Kidney capillary endothelial cell (primary cell): ENCODE results near the gene NOL4L.
"Not testable (repeated sequence)": the region's sequence is repeated elsewhere in the genome, so short reads cannot be mapped to it uniquely, and the experiment has no call there.

Experiments
- DNase-seq: peaks from one replicate; pipeline ENCODE4 v3.0.0-alpha.2; 2018; ENCODE audit warnings: low spot score

Gene NOL4L

DNA sequence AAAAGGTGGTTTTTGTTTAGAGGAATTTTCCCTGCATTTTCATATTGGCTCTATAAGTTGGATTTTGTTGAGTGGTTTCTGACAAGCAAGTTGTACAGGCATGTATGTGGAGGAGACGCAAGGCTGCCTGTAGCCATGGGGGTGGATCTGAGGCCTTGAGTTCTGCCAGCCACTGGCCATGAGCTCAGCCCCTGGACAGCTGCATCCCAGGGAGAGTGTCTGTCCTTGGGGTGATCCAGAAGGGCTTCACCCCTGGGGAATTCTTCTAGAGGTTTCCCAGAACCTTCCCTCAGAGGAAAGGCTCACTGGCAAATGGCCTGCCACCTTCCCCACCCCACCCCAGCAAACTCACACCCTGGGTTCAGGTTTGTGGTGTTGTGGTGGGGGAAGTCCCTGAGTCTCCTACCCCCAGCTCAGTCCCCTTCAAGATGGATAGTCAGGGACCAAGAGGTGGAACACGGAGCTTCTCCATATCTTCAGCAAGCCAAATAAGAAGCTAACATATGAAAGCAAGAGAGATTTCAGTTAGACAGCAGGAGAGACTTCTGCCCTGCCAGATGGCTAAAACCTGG lies 11.6 kb upstream of the NOL4L start:
- DNase-seq = no peak

DNA sequence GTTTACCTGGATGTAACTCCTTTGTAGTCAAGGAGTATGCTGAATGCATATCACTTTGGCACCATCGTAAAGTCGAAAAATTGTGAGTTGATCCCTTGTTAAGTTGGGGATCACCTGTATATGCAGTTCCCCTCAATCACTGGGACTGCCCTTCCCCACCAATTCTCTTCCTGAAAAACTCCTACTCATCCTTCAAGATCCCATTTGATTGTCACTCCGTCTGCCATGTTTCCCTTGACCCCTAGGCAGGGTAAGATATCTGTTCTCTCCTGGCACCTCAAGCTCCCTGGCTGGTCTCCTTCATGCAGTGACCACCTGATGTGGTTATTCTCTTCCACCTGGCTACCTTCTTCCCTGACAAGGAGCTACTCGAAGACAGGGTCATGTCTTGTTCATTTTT lies 10.0 kb upstream of the NOL4L start:
- no peak for DNase-seq

DNA sequence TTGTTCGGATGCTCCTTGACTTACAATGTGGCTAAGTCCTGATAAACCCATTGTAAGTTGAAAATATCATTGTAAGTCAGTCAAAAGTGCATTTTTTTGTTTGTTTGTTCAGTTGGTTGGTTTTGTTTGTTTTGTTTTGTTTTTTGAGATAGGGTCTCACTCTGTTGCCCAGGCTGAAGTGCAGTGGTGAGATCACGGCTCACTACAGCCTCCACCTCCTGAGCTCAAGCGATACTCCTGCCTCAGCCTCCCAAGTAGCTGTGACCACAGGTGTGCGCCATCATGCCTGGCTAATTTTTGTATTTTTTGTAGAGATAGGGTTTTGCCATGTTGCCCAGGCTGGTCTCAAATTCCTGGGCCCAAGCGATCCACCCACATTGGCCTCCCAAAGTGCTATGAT lies 9.5 kb upstream of the NOL4L start:
- not testable (repeated sequence) for DNase-seq

DNA sequence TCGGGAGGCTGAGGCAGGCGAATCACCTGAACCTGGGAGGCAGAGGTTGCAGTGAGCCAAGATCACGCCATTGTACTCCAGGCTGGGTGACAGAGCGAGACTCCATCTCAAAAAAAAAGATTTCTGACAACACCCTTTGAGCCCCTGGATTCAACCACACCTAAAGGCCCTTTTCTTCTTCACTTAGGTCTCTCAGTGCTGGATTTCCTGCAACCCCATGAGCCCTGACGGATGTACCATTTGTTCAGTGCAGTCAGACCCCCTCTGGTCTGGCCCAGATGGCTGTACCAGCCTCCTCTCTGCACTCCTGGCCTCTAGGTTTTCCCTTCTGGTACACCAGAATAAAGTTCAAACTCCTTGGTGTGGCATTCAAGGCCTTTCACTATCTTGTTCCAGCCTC lies 9.1 kb upstream of the NOL4L start:
- DNase-seq = no peak

DNA sequence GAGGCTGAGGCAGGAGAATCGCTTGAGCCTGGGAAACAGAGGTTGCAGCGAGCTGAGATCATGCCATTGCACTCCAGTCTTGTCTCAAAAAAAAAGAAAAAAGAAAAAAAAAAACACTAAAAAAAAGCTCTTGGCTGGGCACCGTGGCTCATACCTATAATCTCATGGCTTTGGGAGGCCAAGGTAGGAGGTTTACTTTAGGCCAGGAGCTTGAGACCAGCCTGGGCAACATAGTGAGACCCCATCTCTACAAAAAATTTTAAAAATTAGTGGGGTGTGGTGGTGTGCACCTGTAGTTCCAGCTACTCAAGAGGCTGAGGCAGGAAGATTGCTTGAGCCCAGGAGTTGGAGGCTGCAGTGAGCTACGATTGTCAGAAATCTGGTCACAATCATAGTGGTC lies 7.5 kb upstream of the NOL4L start:
- not testable (repeated sequence) for DNase-seq

DNA sequence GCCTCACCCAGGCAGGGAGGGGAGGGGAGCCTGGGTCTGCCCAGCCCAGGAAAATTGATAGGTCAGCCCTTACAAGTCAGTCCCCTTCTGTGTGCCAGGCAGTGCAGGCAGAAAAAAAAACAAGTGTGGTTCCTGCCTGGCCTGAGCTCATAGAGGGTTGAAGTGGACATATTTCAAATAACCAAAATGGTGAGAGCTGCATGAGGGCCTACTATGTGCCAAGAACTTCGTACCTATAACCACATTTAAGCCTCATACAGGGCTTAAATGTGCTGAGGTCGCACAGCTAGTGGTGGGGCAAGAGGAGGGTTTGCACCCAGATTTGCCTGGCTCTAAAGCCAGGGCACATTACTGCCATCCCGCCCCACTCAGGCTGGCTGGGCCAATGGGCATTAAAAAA lies 6.9 kb upstream of the NOL4L start:
- DNase-seq = no peak

DNA sequence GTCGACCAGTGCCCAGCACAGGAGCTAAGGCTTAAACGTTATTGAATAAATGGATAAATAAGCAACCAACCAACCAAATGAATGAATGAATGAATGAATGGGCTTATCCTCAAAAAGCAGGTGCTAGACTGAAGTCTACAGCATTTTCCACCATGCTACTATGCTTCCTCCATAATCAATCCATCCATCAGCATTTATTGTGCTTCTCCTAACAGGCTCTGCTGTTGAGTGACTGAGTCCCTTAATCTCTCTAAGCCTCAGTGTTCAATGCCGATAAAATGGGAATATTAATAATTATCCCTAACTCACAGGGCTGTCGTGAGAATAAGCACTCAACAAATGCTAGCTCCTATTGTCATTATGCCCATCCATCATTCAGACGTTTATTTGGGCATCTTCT lies 4.6 kb upstream of the NOL4L start:
- DNase-seq = no peak

DNA sequence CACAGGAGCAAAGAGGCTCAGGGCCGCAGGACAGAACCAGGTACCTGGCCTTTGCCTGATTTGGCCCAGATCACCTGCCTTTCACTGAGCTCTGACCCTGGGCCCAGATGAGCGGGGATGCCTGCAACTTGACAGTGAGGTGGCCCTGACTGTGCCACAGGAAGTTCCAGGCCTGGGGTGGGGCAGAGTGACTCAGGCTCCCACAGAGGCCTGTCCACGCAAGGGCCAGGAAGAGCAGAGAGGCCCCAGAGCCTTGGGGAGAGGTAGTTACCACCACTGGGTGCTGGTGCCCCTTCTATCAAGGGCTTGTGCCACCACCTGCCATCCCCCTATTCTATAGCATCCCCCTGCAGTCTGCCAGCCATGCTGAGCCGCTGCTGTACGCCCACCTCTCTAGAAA lies 4.1 kb upstream of the NOL4L start:
- DNase-seq = peak; percentile 24

DNA sequence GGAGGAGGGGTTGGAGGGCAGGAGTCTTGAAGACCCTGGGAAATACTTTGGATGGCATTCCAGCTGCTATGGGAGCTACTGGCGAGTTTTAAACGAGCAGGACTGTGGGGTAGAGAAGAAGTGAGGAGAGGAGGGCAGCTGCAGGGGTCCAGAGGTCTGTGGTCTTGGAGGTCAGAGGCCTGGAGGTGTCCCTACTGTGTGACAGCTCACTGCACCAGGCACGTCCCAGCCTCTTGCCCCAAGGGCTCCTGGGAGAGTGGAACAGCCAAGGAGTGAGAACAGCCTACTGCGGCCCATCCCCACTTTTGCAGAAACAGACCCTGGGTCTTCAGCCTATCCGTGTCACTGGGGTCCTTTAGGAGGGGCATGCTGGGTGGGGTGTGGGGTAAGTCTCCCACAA lies 2.9 kb upstream of the NOL4L start:
- no peak for DNase-seq

DNA sequence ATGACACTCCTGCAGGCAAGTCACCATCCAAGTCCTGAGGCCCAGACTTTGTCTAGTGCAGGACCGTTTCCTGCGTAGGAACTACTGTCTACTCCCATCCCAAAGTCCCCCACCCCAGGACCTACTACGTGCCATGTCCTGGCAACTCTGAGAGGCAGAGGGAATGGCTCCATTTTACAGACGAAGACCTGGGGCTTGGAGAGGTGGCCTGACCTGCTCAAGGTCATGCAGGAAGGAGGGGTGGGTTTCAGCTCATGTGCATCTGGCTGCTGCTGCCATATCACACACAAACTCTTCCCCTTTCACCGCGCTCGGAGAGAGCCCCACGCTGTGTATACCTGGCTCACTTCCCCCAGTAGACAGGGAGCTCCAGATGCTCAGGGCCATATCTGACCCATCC lies 1.2 kb upstream of the NOL4L start:
- DNase-seq = no peak

DNA sequence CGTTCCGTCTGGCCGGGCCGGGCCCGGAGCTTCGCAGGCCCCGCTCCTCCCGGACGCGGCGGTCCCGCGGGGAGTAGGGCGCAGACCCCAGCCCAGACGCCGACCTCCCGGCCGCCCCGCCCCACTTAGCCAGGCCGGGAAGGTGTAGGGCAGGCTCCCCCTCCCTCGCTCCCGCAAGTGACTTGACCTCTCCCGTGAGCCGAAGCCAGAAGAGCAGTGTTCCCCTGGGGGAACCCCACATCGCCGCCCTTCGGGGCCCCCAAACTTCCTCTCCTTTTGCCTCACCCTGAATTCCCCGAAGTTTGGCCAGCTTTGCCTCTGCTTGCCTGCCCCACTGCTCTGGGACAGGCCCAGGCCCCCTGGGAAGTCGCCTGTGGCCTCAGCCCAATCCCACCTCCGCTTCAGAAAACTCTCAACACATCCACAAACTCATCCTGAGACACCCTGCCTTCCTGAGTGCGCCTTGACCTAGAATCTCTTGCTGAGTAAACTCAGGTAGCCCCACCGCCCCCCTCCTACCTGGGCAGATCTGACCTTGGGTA lies 524 bp upstream of the NOL4L start:
- DNase-seq = no peak

DNA sequence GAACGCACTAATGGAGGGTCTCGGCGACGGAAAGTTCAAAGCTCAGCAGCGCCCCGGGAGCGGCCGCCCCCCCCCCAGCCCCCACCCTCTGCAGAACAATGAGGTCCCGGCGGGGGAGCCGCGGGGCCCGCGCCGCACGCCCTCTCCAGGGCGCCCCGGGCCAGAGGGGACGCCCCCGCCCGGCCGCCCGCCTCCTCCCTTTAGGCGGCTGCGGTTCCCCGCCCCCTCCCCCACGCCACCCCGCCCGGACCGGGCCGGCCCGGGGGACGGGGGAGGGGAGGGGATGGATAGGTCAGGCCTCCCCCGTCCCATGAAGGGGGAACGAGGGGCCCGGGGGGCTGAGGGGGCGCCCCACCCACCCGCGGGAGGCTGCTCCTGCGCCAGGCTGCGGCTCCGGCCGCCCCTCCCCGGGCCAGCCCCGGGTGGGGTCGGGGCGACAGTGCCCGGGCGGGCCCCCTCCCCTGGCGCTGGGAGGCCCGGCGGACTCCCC lies 1.5 kb downstream of the NOL4L start:
- DNase-seq = no peak

DNA sequence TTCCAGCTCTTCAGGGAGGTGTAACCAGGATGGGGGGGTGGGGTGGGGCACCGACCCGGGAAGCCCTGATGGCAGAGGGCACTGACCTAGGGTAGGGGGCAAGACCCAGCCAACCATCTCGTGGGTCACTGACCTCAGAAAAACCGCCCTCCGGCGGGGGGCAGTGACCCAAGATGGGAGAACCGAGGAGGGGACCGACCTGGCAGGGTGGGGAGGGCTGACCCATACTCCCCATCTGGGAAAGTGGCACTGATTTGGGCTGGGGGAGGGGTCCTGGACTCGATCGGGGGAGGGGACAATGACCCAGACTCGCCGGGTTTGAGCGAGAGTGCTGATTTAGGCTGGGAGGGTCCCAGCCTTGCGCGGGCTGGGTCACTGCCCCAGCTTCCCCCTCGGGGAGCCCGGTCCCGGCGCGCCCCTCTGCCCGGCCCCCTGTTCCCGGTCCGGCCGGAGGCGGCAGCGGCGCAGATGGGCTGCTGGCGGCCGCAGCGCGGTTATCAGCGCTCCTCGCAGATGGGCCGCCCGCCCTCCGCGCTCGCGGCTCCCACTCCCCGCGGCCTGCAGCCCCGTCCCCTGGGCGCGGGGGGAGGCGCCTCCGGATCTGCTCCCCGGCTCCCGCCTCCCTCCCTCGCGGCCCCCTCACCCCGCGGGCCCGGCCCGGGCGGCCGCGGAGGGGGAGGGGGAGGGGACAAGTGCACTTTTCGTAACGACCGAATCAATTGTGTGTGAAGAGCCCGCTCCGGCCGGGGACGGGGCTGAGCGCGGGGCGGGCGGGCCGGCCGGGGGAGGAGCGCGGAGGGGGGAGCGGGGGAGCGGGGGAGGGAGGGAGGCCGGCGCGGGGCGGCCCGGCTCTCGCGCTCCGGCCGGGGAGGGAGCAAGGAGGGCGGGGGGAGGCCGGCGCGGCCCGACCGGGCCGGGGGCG lies 2.2 kb downstream of the NOL4L start:
- no peak for DNase-seq

DNA sequence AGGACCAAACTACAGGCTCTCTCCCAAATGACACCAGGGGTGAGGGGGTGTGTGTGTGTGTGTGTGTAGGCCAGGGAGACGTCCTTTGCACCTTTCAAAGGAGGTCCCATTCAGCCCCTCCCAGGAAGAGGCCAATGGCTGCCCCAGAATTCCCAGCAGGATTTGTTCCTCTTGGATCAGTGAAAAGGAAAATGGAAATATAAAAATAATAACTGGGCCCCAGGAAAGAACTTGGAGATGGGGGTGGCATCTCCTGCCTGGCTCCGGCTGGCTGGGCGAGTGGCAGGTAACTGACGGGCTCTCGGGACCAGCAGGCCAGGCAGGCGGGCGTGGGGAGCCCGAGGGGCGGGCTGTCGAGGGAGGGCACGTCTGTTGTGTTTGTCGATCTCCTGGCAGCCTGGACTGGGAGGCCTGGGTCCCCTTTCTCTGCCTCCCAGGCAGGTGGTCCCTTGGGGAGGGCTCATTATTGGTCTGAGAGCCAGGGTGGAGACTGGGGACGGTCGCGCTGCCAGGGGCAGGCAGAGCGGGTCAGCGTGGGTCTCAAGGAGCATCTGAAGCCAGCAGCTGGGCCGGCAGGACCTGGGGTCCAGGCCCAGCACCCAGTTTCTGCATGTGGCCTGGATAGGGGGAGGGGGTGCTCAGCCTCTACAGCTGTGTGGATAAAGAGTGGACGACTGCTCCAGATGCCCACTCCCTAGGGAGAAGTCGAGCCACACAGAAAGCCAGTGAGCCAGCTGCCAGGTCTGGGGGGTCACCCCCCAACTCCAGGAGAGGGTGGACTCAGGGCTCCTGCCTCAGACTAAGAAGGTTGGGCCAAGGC lies 3.1 kb downstream of the NOL4L start:
- DNase-seq = no peak

DNA sequence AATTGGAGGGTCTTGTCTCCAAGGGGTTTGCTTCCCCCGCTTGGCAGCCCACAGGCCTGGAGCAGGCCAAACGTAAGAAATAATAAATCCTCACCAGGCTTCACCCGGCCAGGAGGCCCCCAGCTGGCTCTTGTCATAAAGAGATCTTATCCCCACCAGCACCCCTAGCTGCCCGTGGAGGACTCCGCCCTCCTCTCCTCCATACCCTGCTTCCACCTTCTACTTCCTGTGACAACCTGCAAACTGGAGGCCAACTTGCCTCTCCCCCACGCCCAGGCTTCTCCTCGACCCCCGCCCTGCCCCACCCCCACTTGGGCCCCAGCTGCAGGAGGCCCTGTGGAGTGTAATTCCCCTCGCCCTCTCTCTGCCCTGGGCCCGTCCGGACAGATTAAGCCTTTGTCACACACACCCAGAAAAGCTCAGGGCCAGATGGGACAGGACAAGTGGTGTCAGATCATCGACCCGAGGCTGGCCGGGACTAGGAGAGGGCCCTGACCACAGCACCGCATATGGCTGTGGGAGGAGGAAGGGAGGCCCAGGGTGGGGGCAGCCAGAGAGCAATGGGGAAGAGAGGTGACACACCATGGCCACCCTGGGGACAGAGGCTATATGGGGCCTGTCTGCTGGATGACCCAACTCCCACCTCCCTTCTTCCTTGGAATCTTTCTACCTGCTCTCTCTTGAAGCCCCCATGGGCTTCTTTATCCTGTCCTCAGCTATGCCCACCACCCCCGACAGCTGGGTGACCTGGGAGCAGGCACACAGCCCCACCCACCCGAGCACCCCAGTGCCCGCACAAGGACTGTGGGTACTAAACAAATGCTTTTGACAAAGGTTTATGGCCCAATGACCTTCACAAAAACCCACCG lies 3.9 kb downstream of the NOL4L start:
- DNase-seq = no peak

DNA sequence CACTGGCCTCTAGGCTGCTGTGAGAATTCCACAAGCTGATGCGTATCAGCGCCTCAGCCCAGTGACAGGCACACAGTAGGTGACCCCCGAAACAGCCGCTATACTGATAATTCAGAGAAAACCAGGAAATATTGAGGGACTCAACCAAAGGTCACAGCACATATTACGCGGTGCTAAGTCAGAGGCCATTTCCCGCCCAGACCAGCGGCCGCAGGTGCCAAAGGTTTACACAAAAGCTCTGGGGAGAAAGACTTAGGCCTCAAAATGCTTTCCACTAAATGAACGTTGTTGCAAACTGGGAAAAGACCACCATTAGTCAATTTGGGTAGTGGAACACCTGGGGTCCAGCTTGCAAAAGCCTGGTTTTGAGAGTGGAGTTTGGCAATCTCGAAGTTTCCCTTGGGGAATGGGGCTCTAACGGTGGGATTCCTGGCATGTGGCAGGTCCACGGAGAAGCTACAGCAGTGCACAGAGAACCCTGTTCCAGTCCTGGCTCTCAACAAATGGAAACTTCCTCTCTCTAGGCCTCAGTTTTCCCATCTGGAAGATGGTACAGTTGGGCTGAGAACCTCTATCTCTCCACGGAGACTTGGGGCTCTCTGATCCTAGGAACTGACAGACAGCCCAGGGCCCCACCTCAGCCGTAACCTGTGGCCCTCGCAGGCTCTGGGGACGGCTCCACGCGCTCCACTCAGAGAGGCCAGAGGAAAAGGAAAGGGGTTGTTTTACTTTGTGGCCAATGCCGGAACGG lies 4.7 kb downstream of the NOL4L start:
- DNase-seq = no peak

DNA sequence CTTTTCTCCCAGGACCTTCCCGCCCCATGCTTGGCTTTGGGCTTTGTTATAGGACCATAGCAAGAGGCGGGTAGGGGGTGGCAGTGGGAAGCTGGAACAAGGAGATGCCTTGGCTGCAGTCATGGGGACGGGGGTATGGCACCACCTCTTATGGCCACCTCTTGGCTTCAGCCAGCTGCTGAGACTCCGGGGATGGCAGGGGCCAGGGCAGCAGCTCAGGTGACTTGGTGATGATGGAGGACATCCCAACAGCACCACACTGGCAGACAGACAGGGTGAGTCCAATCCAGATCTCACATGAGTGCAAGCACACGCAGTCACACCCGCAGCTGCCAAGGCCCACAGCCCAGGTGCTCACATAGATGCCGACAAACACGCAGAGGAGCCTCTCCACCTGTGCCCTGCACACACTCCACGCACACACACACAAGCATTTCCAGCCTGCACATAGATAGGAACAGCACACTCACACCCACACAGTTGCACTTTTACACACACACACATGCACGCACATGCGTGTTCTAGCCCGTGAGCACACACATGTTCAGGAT lies 6.2 kb downstream of the NOL4L start:
- no peak for DNase-seq

DNA sequence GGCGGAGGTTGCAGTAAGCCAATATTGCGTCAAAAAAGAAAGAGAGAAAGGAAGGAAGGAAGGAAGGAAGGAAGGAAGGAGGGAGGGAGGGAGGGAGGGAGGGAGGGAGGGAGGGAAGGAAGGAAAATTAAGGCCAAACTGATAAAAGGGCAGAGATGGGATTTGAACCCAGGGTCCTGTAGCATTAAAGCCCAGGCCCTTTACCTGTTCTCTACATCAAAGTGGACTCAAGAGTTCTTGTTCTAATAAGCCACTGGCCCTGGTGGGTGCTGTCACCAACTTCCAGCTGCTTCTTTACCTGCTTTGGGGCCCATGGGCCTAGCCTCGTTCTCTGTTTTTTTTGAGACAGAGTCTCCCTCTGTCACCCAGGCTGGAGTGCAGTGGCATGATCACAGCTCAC lies 7.1 kb downstream of the NOL4L start:
- DNase-seq = not testable (repeated sequence)

DNA sequence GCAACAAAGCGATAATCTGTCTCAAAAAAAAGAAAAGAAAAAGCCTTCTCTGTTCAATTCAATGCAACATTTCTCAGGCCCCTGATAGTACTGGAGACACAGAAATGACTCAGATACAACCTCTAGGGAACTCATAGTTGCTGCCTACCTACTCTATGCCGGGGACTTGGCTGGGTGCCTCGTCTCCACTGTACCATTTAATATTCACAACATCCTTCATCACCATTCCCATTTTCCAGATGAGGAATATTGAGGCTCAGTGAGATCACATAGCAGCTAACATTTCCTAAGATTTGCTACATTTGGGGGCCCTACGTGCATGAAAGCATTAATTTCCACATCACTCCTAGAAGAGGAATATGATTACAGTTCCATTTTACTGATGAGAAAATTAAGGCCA lies 7.5 kb downstream of the NOL4L start:
- DNase-seq = no peak

DNA sequence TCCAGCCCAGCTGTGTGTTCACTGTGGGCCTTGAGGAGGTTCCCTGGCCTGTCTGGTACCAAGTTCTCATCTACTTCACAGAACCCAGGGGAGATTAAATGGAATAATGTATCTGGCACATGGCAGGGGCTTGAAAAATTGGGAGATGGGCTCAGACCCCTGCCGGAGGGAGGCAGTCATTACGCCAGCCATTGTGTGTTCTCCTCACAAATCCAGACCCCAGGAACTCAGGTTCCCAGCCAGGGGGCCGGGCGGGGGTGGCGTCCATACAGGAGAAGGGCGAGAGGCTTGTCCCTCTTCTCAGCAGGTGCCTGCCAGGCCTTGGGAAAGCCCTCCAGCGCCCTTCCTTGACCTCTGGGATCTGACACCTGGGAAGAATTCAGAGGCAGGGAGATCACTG lies 8.1 kb downstream of the NOL4L start:
- DNase-seq = no peak
